GM23338 (cell line): ENCODE measurements around the gene CAST. TPM values are rescaled to one million over a fixed set of nuclear protein-coding genes. Genes with fewer than 3 reads are reported as not detected.

Source experiments
- ATAC-seq: fragments of 200-7000 bp; cut with Tn5 transposase; 3 replicates; pipeline ENCODE4 v1.9.1; 2020
- DNase-seq: peaks from one replicate; pipeline ENCODE4 v3.0.0-alpha.2; 2015; ENCODE audit warnings: low spot score
- H2AFZ ChIP-seq: fragments of 200-600 bp; sonication (generic); 2 replicates; pipeline ENCODE4 v1.8.0; 2016; ENCODE audit warnings: antibody characterized with exemption, mild to moderate bottlenecking, moderate library complexity
- H3F3A ChIP-seq: fragments of 200-600 bp; sonication (generic); replicated peaks from 2 replicates; pipeline ENCODE4 v1.8.0; 2017; ENCODE audit warnings: antibody characterized with exemption, mixed run types, low read depth
- H3K27ac ChIP-seq: fragments of 200-600 bp; sonication (generic); 2 replicates; pipeline ENCODE4 v1.6.1; 2016; ENCODE audit warnings: low read depth
- H3K27me3 ChIP-seq: fragments of 200-600 bp; sonication (generic); 2 replicates; pipeline ENCODE4 v1.8.0; 2016; ENCODE audit warnings: mild to moderate bottlenecking, mixed run types, moderate library complexity; ENCODE audit not compliant: insufficient read depth
- H3K36me3 ChIP-seq: fragments of 200-600 bp; sonication (generic); 2 replicates; pipeline ENCODE4 v1.8.0; 2016; ENCODE audit warnings: mild to moderate bottlenecking; ENCODE audit not compliant: insufficient read depth
- H3K4me1 ChIP-seq: fragments of 200-600 bp; sonication (generic); 2 replicates; pipeline ENCODE4 v1.8.0; 2016; ENCODE audit warnings: mild to moderate bottlenecking, moderate library complexity; ENCODE audit not compliant: insufficient read depth
- H3K4me2 ChIP-seq: fragments of 200-600 bp; sonication (generic); 2 replicates; pipeline ENCODE4 v1.7.1; 2017; ENCODE audit warnings: mixed run types
- H3K4me3 ChIP-seq: fragments of 200-600 bp; sonication (generic); 2 replicates; pipeline ENCODE4 v1.6.1; 2016; ENCODE audit warnings: mixed run types
- H3K79me2 ChIP-seq: fragments of 200-600 bp; sonication (generic); replicated peaks from 2 replicates; pipeline ENCODE4 v1.8.0; 2017; ENCODE audit warnings: mild to moderate bottlenecking; ENCODE audit not compliant: insufficient read depth
- H3K9me2 ChIP-seq: fragments of 200-600 bp; sonication (generic); 2 replicates; pipeline ENCODE4 v1.8.0; 2017; ENCODE audit not compliant: insufficient read depth
- H4K20me1 ChIP-seq: fragments of 200-600 bp; sonication (generic); replicated peaks from 2 replicates; pipeline ENCODE4 v1.8.0; 2017; ENCODE audit warnings: mild to moderate bottlenecking; ENCODE audit not compliant: insufficient read depth
- H3K27ac Mint-ChIP-seq: 2 replicates; pipeline ENCODE4 v1.8.0; 2020; ENCODE audit warnings: inconsistent platforms, mild to moderate bottlenecking, moderate library complexity, mixed read lengths
- H3K27me3 Mint-ChIP-seq: 3 replicates; pipeline ENCODE4 v1.8.0; 2022; ENCODE audit warnings: low read depth, mild to moderate bottlenecking, moderate library complexity, mixed read lengths, inconsistent platforms; ENCODE audit not compliant: insufficient read depth, poor library complexity
- H3K36me3 Mint-ChIP-seq: 3 replicates; pipeline ENCODE4 v1.8.0; 2021; ENCODE audit warnings: low read depth, mild to moderate bottlenecking, inconsistent platforms, moderate library complexity, mixed read lengths
- H3K4me1 Mint-ChIP-seq: 3 replicates; pipeline ENCODE4 v1.8.0; 2020; ENCODE audit warnings: mild to moderate bottlenecking, inconsistent platforms, mixed read lengths
- H3K4me3 Mint-ChIP-seq: 3 replicates; pipeline ENCODE4 v1.8.0; 2021; ENCODE audit warnings: moderate library complexity, mild to moderate bottlenecking, inconsistent platforms, mixed read lengths
- H3K9me3 Mint-ChIP-seq: 3 replicates; pipeline ENCODE4 v1.8.0; 2020; ENCODE audit warnings: moderate library complexity, mild to moderate bottlenecking, inconsistent platforms, mixed read lengths
- CREB1 ChIP-seq: fragments of 250-450 bp; sonication (Bioruptor Pico); IDR thresholded peaks from 2 replicates; pipeline ENCODE4 v1.5.0; 2020; ENCODE audit warnings: low read depth, mild to moderate bottlenecking, moderate library complexity
- CTCF ChIP-seq, 2 experiments: fragments of 200-600 bp in 1 of 2; sonication (generic) in 1 of 2; conservative IDR thresholded peaks; 2 replicates each; pipeline versions ENCODE4 v1.5.1 to v1.6.1; 2016 to 2017; ENCODE audit warnings: antibody characterized with exemption in 2 of 2, low read depth in 2 of 2, mild to moderate bottlenecking in 2 of 2, moderate library complexity in 1 of 2
- ETS1 ChIP-seq: IDR thresholded peaks from 2 replicates; pipeline ENCODE4 v1.6.1; 2016; ENCODE audit warnings: antibody characterized with exemption
- EZH2 ChIP-seq: fragments of 200-600 bp; sonication (generic); IDR thresholded peaks from one replicate; pipeline ENCODE4 v1.8.0; 2017; ENCODE audit warnings: antibody characterized with exemption, mild to moderate bottlenecking, low read depth; ENCODE audit not compliant: unreplicated experiment
- EZH2phosphoT487 ChIP-seq: fragments of 200-600 bp; sonication (generic); IDR thresholded peaks from one replicate; pipeline ENCODE4 v1.8.1; 2018; ENCODE audit warnings: antibody characterized with exemption; ENCODE audit not compliant: unreplicated experiment
- JUNB ChIP-seq: IDR thresholded peaks from one replicate; pipeline ENCODE4 v1.6.1; 2016; ENCODE audit warnings: antibody characterized with exemption; ENCODE audit not compliant: unreplicated experiment
- NANOG ChIP-seq: IDR thresholded peaks from 2 replicates; pipeline ENCODE4 v1.6.1; 2016; ENCODE audit warnings: antibody characterized with exemption, borderline replicate concordance
- POLR2AphosphoS5 ChIP-seq: IDR thresholded peaks from 2 replicates; pipeline ENCODE4 v1.6.1; 2016; ENCODE audit warnings: antibody characterized with exemption, low read depth
- REST ChIP-seq: IDR thresholded peaks from one replicate; pipeline ENCODE4 v1.6.1; 2018; ENCODE audit warnings: antibody characterized with exemption; ENCODE audit not compliant: unreplicated experiment
- STAT1 ChIP-seq: IDR thresholded peaks from one replicate; pipeline ENCODE4 v1.6.1; 2016; ENCODE audit warnings: antibody characterized with exemption; ENCODE audit not compliant: unreplicated experiment
- ZNF114 ChIP-seq: fragments of 250-450 bp; sonication (Bioruptor Pico); IDR thresholded peaks from 2 replicates; pipeline ENCODE4 v1.5.0; 2020; ENCODE audit warnings: mild to moderate bottlenecking, moderate library complexity
- ZNF331 ChIP-seq: fragments of 250-450 bp; sonication (Bioruptor Pico); IDR thresholded peaks from 2 replicates; pipeline ENCODE4 v1.5.0; 2020; ENCODE audit warnings: low read depth, mild to moderate bottlenecking, moderate library complexity
- ZNF462 ChIP-seq: fragments of 250-450 bp; sonication (Bioruptor Pico); IDR thresholded peaks from 2 replicates; pipeline ENCODE4 v1.5.0; 2020; ENCODE audit warnings: mild to moderate bottlenecking, moderate library complexity
- polyA plus RNA-seq: library from polyadenylated mRNA; unstranded; fragments of >200 nt; fragmentation: Nextera tagmentation; extraction: Ambion mirVana; gene quantifications from 2 replicates; pipeline ENCODE4 v1.2.1, GENCODE V29; 2016
- total RNA-seq: library from RNA; depleted of rRNA; stranded (reverse); fragments of >200 nt; shearing (Covaris generic); gene quantifications from 2 replicates; pipeline ENCODE4 v1.2.3, GENCODE V29; 2014

CAST gene
- total and polyA plus RNA-seq, 2 experiments from 2014 or later, result 37.9 to 57.7 TPM

- H3K9me2 ChIP-seq, result no peaks in the 10 kb centered on the region
- Mint-ChIP-seq H3K4me1 (peaks cover 25% of the 10 kb centered on the region), H3K36me3 (no peaks in the 10 kb centered on the region), H3K4me3 (peak overlapping the region; percentile 25; the same call in 2 of the 3 replicates), H3K27me3 (peaks cover 11% of the 10 kb centered on the region), H3K9me3 (no peaks in the 10 kb centered on the region), H3K27ac (peak overlapping the region; percentile 26; the same call in 1 of the 2 replicates)
- no peak overlapping the region for H3K4me2 ChIP-seq
- no peak overlapping the region for H3K27ac ChIP-seq
- peaks cover 24% of the 10 kb centered on the region for H3K4me1 ChIP-seq
- no peak overlapping the region for H3K4me3 ChIP-seq
- peak overlapping the region; percentile 61; the same call in 1 of the 2 replicates for H2AFZ ChIP-seq
- DNase-seq (peak; percentile 48), ATAC-seq (peak; percentile 28)
- H4K20me1 ChIP-seq, result no peaks in the 10 kb centered on the region
- H3K79me2 ChIP-seq, result no peaks in the 10 kb centered on the region
- TF ChIP-seq JUNB (no peak), CTCF (conservative IDR thresholded peaks at IDR 0.05; ENCODE audit: low read depth in 2 of 2) (no peak), EZH2phosphoT487 (no peak), ETS1 (no peak), REST (no peak), ZNF331 (CRISPR knock-in tag) (no peak), ZNF114 (no peak), ZNF462 (no peak), CREB1 (CRISPR knock-in tag) (no peak), NANOG (no peak), STAT1 (no peak), EZH2 (no peak), POLR2AphosphoS5 (no peak)
- H3K27me3 ChIP-seq, result peaks cover 12% of the 10 kb centered on the region; the same call in 1 of the 2 replicates
- no peaks in the 10 kb centered on the region for H3F3A ChIP-seq
- no peaks in the 10 kb centered on the region for H3K36me3 ChIP-seq
These were observed 37.1 kb downstream of the CAST start for GRCh38 chr5:96699186-96699820.
